ENCODE results near the gene SPATS1. TPM values are rescaled to one million over a fixed set of nuclear protein-coding genes. Genes with fewer than 3 reads are reported as not detected.

Gene SPATS1
- total RNA-seq, 3 donors from 2014 or later (not counting 1 experiment from before 2014, with no cell fraction given) = not detected

DNA sequence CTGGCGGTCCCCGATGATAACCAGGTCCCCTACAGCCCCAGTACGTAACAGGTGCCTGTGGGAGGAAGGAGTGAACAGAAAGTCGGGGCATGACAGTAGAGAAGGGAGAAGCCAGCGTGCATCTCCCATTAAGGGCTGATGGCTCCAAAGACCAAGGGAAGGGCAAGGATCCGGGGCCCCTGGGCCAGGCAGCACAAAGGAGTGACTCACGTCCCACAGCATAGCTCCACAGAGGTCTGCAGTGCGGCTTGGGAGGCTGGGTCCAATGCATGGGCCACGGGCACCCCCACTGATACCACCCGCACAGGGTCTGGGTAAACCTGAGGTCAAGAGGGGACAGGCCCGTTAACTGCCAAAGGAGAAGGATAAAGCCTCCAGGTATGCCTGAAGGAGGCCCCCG lies 39.6 kb upstream of the SPATS1 start:
- intact Hi-C loops (cut with micrococcal nuclease) = no loop called here
- H3K27ac Mint-ChIP-seq = no peak overlapping the region
- peaks cover 3% of the 10 kb centered on the region for H3K27me3 ChIP-seq (ENCODE audit: control insufficient read depth, insufficient read depth, low read length)
- ATAC-seq = no peak
- no peaks in the 10 kb centered on the region for H3K9me3 Mint-ChIP-seq
- H3K4me1 Mint-ChIP-seq = peaks cover 0 to 7% of the 10 kb centered on the region in 2 donors
- TF ChIP-seq, protein P1, sequence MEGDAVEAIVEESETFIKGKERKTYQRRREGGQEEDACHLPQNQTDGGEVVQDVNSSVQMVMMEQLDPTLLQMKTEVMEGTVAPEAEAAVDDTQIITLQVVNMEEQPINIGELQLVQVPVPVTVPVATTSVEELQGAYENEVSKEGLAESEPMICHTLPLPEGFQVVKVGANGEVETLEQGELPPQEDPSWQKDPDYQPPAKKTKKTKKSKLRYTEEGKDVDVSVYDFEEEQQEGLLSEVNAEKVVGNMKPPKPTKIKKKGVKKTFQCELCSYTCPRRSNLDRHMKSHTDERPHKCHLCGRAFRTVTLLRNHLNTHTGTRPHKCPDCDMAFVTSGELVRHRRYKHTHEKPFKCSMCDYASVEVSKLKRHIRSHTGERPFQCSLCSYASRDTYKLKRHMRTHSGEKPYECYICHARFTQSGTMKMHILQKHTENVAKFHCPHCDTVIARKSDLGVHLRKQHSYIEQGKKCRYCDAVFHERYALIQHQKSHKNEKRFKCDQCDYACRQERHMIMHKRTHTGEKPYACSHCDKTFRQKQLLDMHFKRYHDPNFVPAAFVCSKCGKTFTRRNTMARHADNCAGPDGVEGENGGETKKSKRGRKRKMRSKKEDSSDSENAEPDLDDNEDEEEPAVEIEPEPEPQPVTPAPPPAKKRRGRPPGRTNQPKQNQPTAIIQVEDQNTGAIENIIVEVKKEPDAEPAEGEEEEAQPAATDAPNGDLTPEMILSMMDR (IDR thresholded peaks at IDR 0.05) = no peak
- no peak overlapping the region for H3K27ac ChIP-seq (ENCODE audit: low read length)
- no peak overlapping the region for H3K4me3 ChIP-seq (ENCODE audit: low read length)
- no peaks in the 10 kb centered on the region for H3K9me3 ChIP-seq (ENCODE audit: control insufficient read depth, insufficient read depth, low read length)
- 99% methylated on average over 12 of the region's 12 CpGs for WGBS (ENCODE audit: insufficient coverage)
- DNase-seq = no peak
- no peak overlapping the region for H3K4me3 Mint-ChIP-seq
- H3K27me3 Mint-ChIP-seq (ENCODE audit: low read depth in 2 of 2) = peaks cover 0 to 5% of the 10 kb centered on the region in 2 donors
- no peaks in the 10 kb centered on the region for H3K36me3 Mint-ChIP-seq
- H3K4me1 ChIP-seq (ENCODE audit: control insufficient read depth, insufficient read depth, low read length) = peaks cover 2% of the 10 kb centered on the region
- peaks cover 57% of the 10 kb centered on the region for H3K36me3 ChIP-seq (ENCODE audit: control insufficient read depth, insufficient read depth, low read length)

DNA sequence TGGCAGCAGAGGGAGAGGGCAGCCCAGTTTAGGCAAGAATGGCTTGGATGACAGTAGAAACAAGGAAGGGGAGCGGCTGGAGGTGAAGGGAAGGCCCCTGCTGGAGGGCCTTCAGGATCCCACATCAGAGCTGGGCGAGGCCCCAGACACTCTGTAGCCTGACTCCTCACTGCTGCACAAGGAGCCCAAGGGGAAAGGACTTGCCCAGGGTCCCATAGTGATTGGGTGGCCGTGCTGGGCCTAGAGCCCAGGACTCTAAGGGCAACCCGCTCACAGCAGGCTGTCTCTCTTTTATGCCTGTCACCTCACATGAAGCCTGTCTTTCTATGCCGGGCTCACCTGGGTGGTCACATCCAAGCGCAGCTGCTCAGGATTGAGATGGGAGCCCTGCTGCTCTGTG lies 38.6 kb upstream of the SPATS1 start:
- Mint-ChIP-seq H3K4me3 (no peak overlapping the region), H3K4me1 (peaks cover 0 to 6% of the 10 kb centered on the region in 2 donors), H3K9me3 (no peaks in the 10 kb centered on the region), H3K27ac (no peak overlapping the region), H3K36me3 (no peaks in the 10 kb centered on the region), H3K27me3 (ENCODE audit: low read depth in 2 of 2) (peaks cover 0 to 3% of the 10 kb centered on the region in 2 donors)
- TF ChIP-seq, protein P1 (IDR thresholded peaks at IDR 0.05) = no peak
- intact Hi-C loops (cut with micrococcal nuclease) = no loop called here
- Histone ChIP-seq H3K4me1 (ENCODE audit: control insufficient read depth, insufficient read depth, low read length) (no peaks in the 10 kb centered on the region), H3K9me3 (ENCODE audit: control insufficient read depth, insufficient read depth, low read length) (no peaks in the 10 kb centered on the region), H3K27me3 (ENCODE audit: control insufficient read depth, insufficient read depth, low read length) (no peaks in the 10 kb centered on the region), H3K36me3 (ENCODE audit: control insufficient read depth, insufficient read depth, low read length) (peaks cover 58% of the 10 kb centered on the region), H3K27ac (ENCODE audit: low read length) (no peak overlapping the region), H3K4me3 (ENCODE audit: low read length) (no peak overlapping the region)
- DNase-seq (no peak), ATAC-seq (no peak)
- WGBS (ENCODE audit: insufficient coverage) = 96% methylated on average over 6 of the region's 6 CpGs

DNA sequence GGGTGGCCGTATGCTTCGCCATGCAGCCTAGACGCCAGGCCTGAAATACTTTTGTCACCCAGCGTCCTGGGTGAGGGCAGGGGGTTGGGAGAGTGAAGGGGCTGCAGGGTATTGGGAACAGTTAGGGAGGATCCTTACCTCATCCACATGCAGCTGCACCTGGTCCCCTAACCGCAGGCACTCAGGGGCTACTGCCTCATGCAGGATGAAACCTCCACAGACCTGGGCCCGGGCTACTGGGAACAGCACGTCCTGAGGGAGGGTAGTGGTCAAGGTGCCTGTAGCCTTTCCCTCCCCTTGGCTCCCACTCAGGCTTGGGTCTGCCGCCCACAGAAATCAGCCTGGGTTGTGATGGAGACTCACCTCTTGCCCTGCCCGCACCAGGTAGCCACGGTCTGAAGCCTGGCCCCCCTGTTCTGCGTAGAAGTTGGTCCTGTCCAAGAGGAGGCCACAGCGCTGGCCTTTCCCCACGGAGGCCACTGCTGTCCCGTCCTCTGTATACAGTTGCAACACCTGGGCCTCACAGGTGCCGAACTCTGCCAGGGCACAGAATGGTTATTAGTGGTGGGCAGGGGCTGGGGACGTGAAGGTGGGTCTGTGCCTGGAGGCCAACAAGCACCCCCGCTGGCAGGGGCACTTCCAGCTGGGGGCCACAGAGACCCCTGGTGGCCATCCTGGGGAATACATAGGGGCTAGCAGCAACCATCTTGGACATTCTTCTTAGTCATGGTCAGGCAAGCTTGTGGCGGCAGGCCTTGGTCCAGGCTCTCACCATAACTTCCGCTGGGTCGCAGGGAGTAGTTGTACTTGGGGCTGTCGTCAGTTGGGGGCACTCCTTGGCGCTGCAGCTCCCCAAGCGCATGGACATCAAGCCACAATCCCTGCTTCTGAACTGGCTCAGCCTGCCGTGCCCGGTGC lies 37.9 kb upstream of the SPATS1 start:
- Mint-ChIP-seq H3K4me1 (no peaks in the 10 kb centered on the region), H3K36me3 (peaks cover 2% of the 10 kb centered on the region), H3K27ac (no peak overlapping the region), H3K9me3 (no peaks in the 10 kb centered on the region), H3K4me3 (no peak overlapping the region), H3K27me3 (ENCODE audit: low read depth in 2 of 2) (no peaks in the 10 kb centered on the region)
- peaks cover 63% of the 10 kb centered on the region for H3K36me3 ChIP-seq (ENCODE audit: control insufficient read depth, insufficient read depth, low read length)
- no peaks in the 10 kb centered on the region for H3K4me1 ChIP-seq (ENCODE audit: control insufficient read depth, insufficient read depth, low read length)
- DNase-seq (peak; percentile 27 to 71), ATAC-seq (peak; percentile 63 to 94 (median 74))
- no peak overlapping the region for H3K4me3 ChIP-seq (ENCODE audit: low read length)
- TF ChIP-seq, protein P1 (IDR thresholded peaks at IDR 0.05) = peak; percentile 76
- no peaks in the 10 kb centered on the region for H3K27me3 ChIP-seq (ENCODE audit: control insufficient read depth, insufficient read depth, low read length)
- no peaks in the 10 kb centered on the region for H3K9me3 ChIP-seq (ENCODE audit: control insufficient read depth, insufficient read depth, low read length)
- intact Hi-C loops (cut with micrococcal nuclease) = no loop called here
- 86% methylated on average over 25 of the region's 25 CpGs for WGBS (ENCODE audit: insufficient coverage)
- H3K27ac ChIP-seq (ENCODE audit: low read length) = no peak overlapping the region
